ENCODE measurements around the gene RAVER1.
A peak's percentile ranks its signal among the peaks of the same experiment; 100 is the strongest.
"Not testable (repeated sequence)": the region's sequence is repeated elsewhere in the genome, so short reads cannot be mapped to it uniquely, and the experiment has no call there.

RAVER1 gene

GRCh38 chr19:10332965-10333757 lies at the start of gene RAVER1:
Gene RAVER1 (minus strand): TSS chr19:10333529. CDS start chr19:10333507, 22 bp downstream.
- DNase-seq: peak; percentile 90

GRCh38 chr19:10383223-10383499 lies 49.8 kb upstream of the RAVER1 start:
- DNase-seq: not testable (repeated sequence)

- DNase-seq: peak; percentile 80 to 83
These were observed 47.2 kb upstream of the RAVER1 start, which contains the start of gene TYK2 for GRCh38 chr19:10380313-10381102. Gene TYK2 (minus strand): TSS chr19:10380572. CDS start chr19:10378406, 2,166 bp downstream.

- DNase-seq: no peak
These were observed 46.6 kb upstream of the RAVER1 start for GRCh38 chr19:10379880-10380312.

GRCh38 chr19:10378124-10378523 lies 44.8 kb upstream of the RAVER1 start:
- no peak for DNase-seq

GRCh38 chr19:10377140-10377640 lies 43.9 kb upstream of the RAVER1 start:
- not testable (repeated sequence) for DNase-seq

- DNase-seq: no peak
These were observed 41.6 kb upstream of the RAVER1 start for GRCh38 chr19:10374931-10375330.

GRCh38 chr19:10372690-10373089 lies 39.4 kb upstream of the RAVER1 start:
- DNase-seq: no peak

GRCh38 chr19:10368101-10368803 lies 34.9 kb upstream of the RAVER1 start:
- DNase-seq: no peak

- DNase-seq: not testable (repeated sequence)
These were observed 33.7 kb upstream of the RAVER1 start for GRCh38 chr19:10366950-10367512.

- no peak for DNase-seq
These were observed 32.2 kb upstream of the RAVER1 start for GRCh38 chr19:10365518-10365917.

GRCh38 chr19:10364644-10365043 lies 31.3 kb upstream of the RAVER1 start:
- no peak for DNase-seq

GRCh38 chr19:10363789-10364281 lies 30.5 kb upstream of the RAVER1 start:
- no peak for DNase-seq

GRCh38 chr19:10362259-10362658 lies 28.9 kb upstream of the RAVER1 start:
- no peak for DNase-seq

- DNase-seq: no peak
These were observed 28.3 kb upstream of the RAVER1 start for GRCh38 chr19:10361569-10362011.

GRCh38 chr19:10356431-10356830 lies 23.1 kb upstream of the RAVER1 start:
- DNase-seq: no peak

GRCh38 chr19:10353793-10354391 lies 20.6 kb upstream of the RAVER1 start:
- no peak for DNase-seq

GRCh38 chr19:10352764-10353671 lies 19.7 kb upstream of the RAVER1 start:
- peak in 1 of 2 experiments; percentile 12 for DNase-seq

- no peak for DNase-seq
These were observed 13.2 kb upstream of the RAVER1 start for GRCh38 chr19:10346509-10346908.

- DNase-seq: no peak
These were observed 11.5 kb upstream of the RAVER1 start for GRCh38 chr19:10344780-10345179.

- DNase-seq: no peak
These were observed 10.2 kb upstream of the RAVER1 start for GRCh38 chr19:10343495-10343894.
